K562 (cell line): Measurements from ENCODE around the gene CEP170. TPM values are rescaled to one million over a fixed set of nuclear protein-coding genes. Genes with fewer than 3 reads are reported as not detected.
"Not testable (repeated sequence)": the region's sequence is repeated elsewhere in the genome, so short reads cannot be mapped to it uniquely, and the experiment has no call there.

Experiments
- ATAC-seq: fragments of 200-7000 bp; cut with Tn5 transposase; 3 replicates; pipeline ENCODE4 v1.9.1; 2020; ENCODE audit warnings: moderate library complexity
- BruUV-seq: library from RNA; stranded (reverse); fragments of 400-500 nt; replicated peaks from 2 replicates; lab custom pipeline; 2021; lab: Mats Ljungman, UMichigan
- CTCF ChIA-PET: fragments of 300-600 bp; formaldehyde crosslinking; extraction: SDS; loops from one replicate; lab custom pipeline; 2021; ENCODE audit warnings: low intra/inter-chr PET ratio; lab: Yijun Ruan, JAX
- POLR2A ChIA-PET: fragments of 300-600, 350-650 bp; sonication (Branson Sonifier 250); formaldehyde crosslinking; extraction: SDS; loops from one replicate; lab custom pipeline; 2021; ENCODE audit warnings: antibody characterized with exemption, inconsistent platforms; lab: Yijun Ruan, JAX
- DNase-seq, 4 experiments: peaks; one replicate each; pipeline versions ENCODE4 v3.0.0 to v3.0.0-alpha.2; 2011 to 2018; ENCODE audit warnings: low spot score in 3 of 4, mixed read lengths in 3 of 4; ENCODE audit errors: extremely low read depth in 1 of 4
- FAIRE-seq: peaks from 2 replicates; lab custom pipeline; 2011; peaks lifted over from hg19 to GRCh38; lab: Jason Lieb, UNC
- H2AFZ ChIP-seq: 2 replicates; pipeline ENCODE4 v1.6.0; 2011; ENCODE audit warnings: low read depth, low read length, control low read depth, inconsistent platforms
- H3K27ac ChIP-seq: fragments of 200-600 bp; 3 replicates; pipeline ENCODE4 v1.8.0; 2011; ENCODE audit warnings: low read depth, mild to moderate bottlenecking, control low read depth, inconsistent platforms, low read length, moderate library complexity, mixed read lengths; ENCODE audit errors: extremely low read depth
- H3K27me3 ChIP-seq, 2 experiments: fragments of 300-600 bp in 1 of 2; 2 replicates in 1 of 2; 3 replicates in 1 of 2; pipeline versions ENCODE4 v1.6.0 to v1.8.0; 2011; ENCODE audit warnings: inconsistent platforms in 2 of 2, low read length in 2 of 2, mild to moderate bottlenecking in 1 of 2, mixed read lengths in 1 of 2, moderate library complexity in 1 of 2; ENCODE audit not compliant: control insufficient read depth in 2 of 2, insufficient read depth in 2 of 2
- H3K36me3 ChIP-seq: fragments of 300-600 bp; 3 replicates; pipeline ENCODE4 v1.8.0; 2011; ENCODE audit warnings: mild to moderate bottlenecking, low read length, inconsistent platforms; ENCODE audit not compliant: control insufficient read depth, insufficient read depth
- H3K4me1 ChIP-seq, 2 experiments: fragments of 200-600 bp in 1 of 2; replicated peaks in 1 of 2; 2 replicates in 1 of 2; 3 replicates in 1 of 2; pipeline versions ENCODE4 v1.5.1 to v1.8.0; 2011; ENCODE audit warnings: inconsistent platforms in 2 of 2, low read length in 2 of 2, mild to moderate bottlenecking in 1 of 2, mixed read lengths in 1 of 2, moderate library complexity in 1 of 2; ENCODE audit not compliant: control insufficient read depth in 2 of 2, insufficient read depth in 2 of 2
- H3K4me2 ChIP-seq: 2 replicates; pipeline ENCODE4 v1.6.1; 2011; ENCODE audit warnings: low read length, control low read depth, inconsistent platforms, mixed read lengths; ENCODE audit not compliant: insufficient read depth
- H3K4me3 ChIP-seq: fragments of 200-600 bp; sonication (generic), shearing (Covaris generic); 2 replicates; pipeline ENCODE4 v1.5.1; 2016; ENCODE audit warnings: control low read depth, inconsistent platforms
- H3K79me2 ChIP-seq: fragments of 200-600 bp; 3 replicates; pipeline ENCODE4 v1.8.0; 2011; ENCODE audit warnings: low read length, inconsistent platforms; ENCODE audit not compliant: control insufficient read depth, insufficient read depth
- H3K9ac ChIP-seq, 2 experiments: 2 replicates each; pipeline versions ENCODE4 v1.6.0 to v1.6.1; 2011; ENCODE audit warnings: low read depth in 2 of 2, low read length in 2 of 2, control low read depth in 1 of 2, inconsistent platforms in 1 of 2, mild to moderate bottlenecking in 1 of 2, mixed read lengths in 1 of 2; ENCODE audit not compliant: insufficient read depth in 1 of 2
- H3K9me1 ChIP-seq: one replicate; pipeline ENCODE4 v1.6.0; 2011; ENCODE audit warnings: inconsistent platforms, mild to moderate bottlenecking, low read length, moderate library complexity; ENCODE audit not compliant: control insufficient read depth, insufficient read depth
- H3K9me3 ChIP-seq: replicated peaks from 2 replicates; pipeline ENCODE4 v1.5.1; 2011; ENCODE audit warnings: low read depth, low read length, inconsistent platforms; ENCODE audit not compliant: control insufficient read depth, insufficient read depth
- H4K20me1 ChIP-seq: replicated peaks from 2 replicates; pipeline ENCODE4 v1.6.1; 2011; ENCODE audit warnings: low read length, inconsistent platforms, mixed read lengths; ENCODE audit not compliant: control insufficient read depth, insufficient read depth
- CTCF ChIP-seq, 3 experiments: IDR thresholded peaks in 2 of 3; conservative IDR thresholded peaks in 1 of 3; 2 replicates each; pipeline ENCODE4 v1.5.1; 2011 to 2012; ENCODE audit warnings: low read length in 3 of 3, mild to moderate bottlenecking in 3 of 3, control low read depth in 2 of 3, improper control_type of control experiment in 1 of 3, inconsistent platforms in 1 of 3, low read depth in 1 of 3, mixed read lengths in 1 of 3, moderate library complexity in 1 of 3; ENCODE audit not compliant: insufficient read depth in 2 of 3
- RAD21 ChIP-seq, 2 experiments: fragments of 250-450 bp in 1 of 2; fragments of 450-650 bp in 1 of 2; sonication (Bioruptor Pico) in 1 of 2; formaldehyde crosslinking in 1 of 2; IDR thresholded peaks in 1 of 2; conservative IDR thresholded peaks in 1 of 2; 2 replicates each; pipeline versions ENCODE4 v1.4.0 to v1.8.0; 2020 to 2022; ENCODE audit warnings: mild to moderate bottlenecking in 2 of 2, moderate library complexity in 1 of 2
- WGBS: fragments of 100-300 bp; shearing (Covaris generic); methylation state at CpG from one replicate; pipeline ENCODE4 v1.1.6; 2016; ENCODE audit warnings: low coverage, mixed read lengths; ENCODE audit not compliant: insufficient coverage; ENCODE audit errors: missing lambda C conversion rate; 5-methylcytosine and 5-hydroxymethylcytosine counted together
- in situ Hi-C: fragments of 300-500 bp; cut with MboI; formaldehyde crosslinking; loops from 4 replicates; pipeline ENCODE4 v1.15.0; 2018; ENCODE audit warnings: inconsistent platforms, mixed read lengths
- intact Hi-C: fragments of 100-400 bp; cut with micrococcal nuclease; formaldehyde crosslinking; loops from 2 replicates; pipeline ENCODE4 v1.14.2; 2022
- polyA plus RNA-seq, 8 experiments: library from polyadenylated mRNA; depleted of rRNA in 4 of 8; stranded (reverse) in 5 of 8; unstranded in 3 of 8; fragments of >200 nt; fragmentation: Nextera tagmentation in 2 of 8; fragmentation: Illumina TruSeq in 1 of 8; extraction: Ambion mirVana in 2 of 8; extraction: Trizol in 1 of 8; gene quantifications; 2 replicates each; pipeline versions ENCODE4 v1.2.1 to v1.2.3, GENCODE V29; 2011 to 2014; ENCODE audit warnings: inconsistent platforms in 1 of 8, missing spikeins in 1 of 8
- total RNA-seq, 7 experiments: library from RNA; depleted of rRNA in 6 of 7; stranded (reverse); fragments of >200 nt in 6 of 7; fragmentation: Illumina TruSeq in 2 of 7; extraction: Trizol in 2 of 7; gene quantifications; 2 replicates each; pipeline versions ENCODE4 v1.2.1 to v1.2.3, GENCODE V29; 2011 to 2021; ENCODE audit warnings: low replicate concordance in 1 of 7

CEP170 gene
- total and polyA plus RNA-seq, 9 of the 15 experiments (the other 6 are each of a cell fraction or from before 2014, with no cell fraction given) = 22.6 to 110 (median 68.5) TPM

- POLR2A ChIA-PET, H3K4me1 ChIP-seq, H4K20me1 ChIP-seq, H3K4me3 ChIP-seq, FAIRE-seq, H3K9me3 ChIP-seq, H3K27me3 ChIP-seq, H3K4me2 ChIP-seq, intact Hi-C loops, H3K79me2 ChIP-seq, H3K9me1 ChIP-seq, in situ Hi-C loops, H3K27ac ChIP-seq, DNase-seq, H3K9ac ChIP-seq, CTCF ChIA-PET, H2AFZ ChIP-seq, BruUV-seq: not testable (repeated sequence)
- peaks cover 30% of the 10 kb centered on the region; the same call in 1 of the 3 replicates for H3K36me3 ChIP-seq
- 61% methylated on average over 1 of the region's 1 CpG for WGBS
- TF ChIP-seq CTCF (IDR thresholded peaks at IDR 0.05 in 2 of 3, conservative IDR thresholded peaks at IDR 0.05 in 1 of 3; ENCODE audit: insufficient read depth in 2 of 3, low read depth in 1 of 3, low read length in 3 of 3) (0 out of 6 replicates have a peak, but pooled peaks of 1 of the 3 experiments have one; percentile 9), RAD21 (CRISPR knock-in tag; conservative IDR thresholded peaks at IDR 0.05 in 1 of 2, IDR thresholded peaks at IDR 0.05 in 1 of 2) (peak; percentile 27 to 36; a peak in 2 of 4 replicates)
- peak; percentile 67; the same call in 1 of the 3 replicates for ATAC-seq
Observed at GRCh38 chr1:243140498-243140897, 114.6 kb downstream of the CEP170 start.

- H2AFZ ChIP-seq, H3K79me2 ChIP-seq, H3K27ac ChIP-seq, POLR2A ChIA-PET, CTCF ChIA-PET, H3K4me2 ChIP-seq, H3K9me1 ChIP-seq, intact Hi-C loops, H3K4me3 ChIP-seq, H3K9ac ChIP-seq, ATAC-seq, H3K27me3 ChIP-seq, BruUV-seq, H4K20me1 ChIP-seq, H3K4me1 ChIP-seq, FAIRE-seq, H3K9me3 ChIP-seq, in situ Hi-C loops: not testable (repeated sequence)
- peaks cover 14% of the 10 kb centered on the region; the same call in 1 of the 3 replicates for H3K36me3 ChIP-seq
- 67% methylated on average over 5 of the region's 5 CpGs for WGBS
- peak in 2 of 4 experiments; percentile 4 to 8 for DNase-seq
Observed at GRCh38 chr1:243122876-243123409, 132.1 kb downstream of the CEP170 start.

GRCh38 chr1:243121939-243122338, 133.1 kb downstream of the CEP170 start:
- H3K4me2 ChIP-seq, H2AFZ ChIP-seq, H3K9me3 ChIP-seq, H3K9ac ChIP-seq, H3K79me2 ChIP-seq, H4K20me1 ChIP-seq, in situ Hi-C loops, DNase-seq, H3K27ac ChIP-seq, H3K9me1 ChIP-seq, intact Hi-C loops, CTCF ChIA-PET, BruUV-seq, H3K4me1 ChIP-seq, H3K4me3 ChIP-seq, FAIRE-seq, H3K27me3 ChIP-seq: not testable (repeated sequence)
- peak; percentile 13; the same call in 1 of the 3 replicates for ATAC-seq
- 61% methylated on average over 2 of the region's 5 CpGs for WGBS
- POLR2A ChIA-PET = interaction anchor here (0.6 kb wide), 1 partner anchor 66 kb away, joined by 3 read pairs; no protein-coding TSS in a partner anchor
- H3K36me3 ChIP-seq = peaks cover 12% of the 10 kb centered on the region; the same call in 1 of the 3 replicates
